Measurements from ENCODE around the gene SH3RF2. TPM values are rescaled to one million over a fixed set of nuclear protein-coding genes. Genes with fewer than 3 reads are reported as not detected.

SH3RF2 gene
- total and polyA plus RNA-seq, 2 experiments from 2014 or later: 35.1 to 35.4 TPM

DNA sequence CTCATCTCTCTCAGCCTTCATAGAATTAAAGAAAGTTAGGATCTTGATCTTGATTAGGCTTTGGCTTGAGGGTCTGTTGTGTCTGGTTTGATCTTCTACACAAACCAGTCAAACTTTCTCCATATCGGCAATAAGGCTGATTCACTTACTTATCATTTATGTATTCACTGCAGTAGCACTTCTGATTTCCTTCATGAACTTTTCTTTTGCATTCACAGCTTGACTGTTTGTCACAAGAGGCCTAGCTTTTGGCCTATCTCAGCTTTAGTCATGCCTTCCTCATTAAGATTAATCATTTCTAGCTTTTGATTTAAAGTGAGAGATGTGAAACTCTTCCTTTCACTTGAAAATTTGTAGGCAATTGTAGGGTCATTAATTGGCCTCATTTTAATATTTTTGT is 62.8 kb downstream of the SH3RF2 start:
- H3K9me3 ChIP-seq (ENCODE audit: low read depth): no peaks in the 10 kb centered on the region
- no peak overlapping the region for H3K27ac ChIP-seq
- TF ChIP-seq EZH2 (IDR thresholded peaks at IDR 0.05; ENCODE audit: borderline replicate concordance): no peak
- TF ChIP-seq CTCF (IDR thresholded peaks at IDR 0.05; ENCODE audit: poor library complexity): no peak
- TF ChIP-seq EZH2phosphoT487 (IDR thresholded peaks at IDR 0.05; ENCODE audit: low read depth, severe bottlenecking, unreplicated experiment): no peak
- H2AFZ ChIP-seq: no peak overlapping the region
- H4K20me1 ChIP-seq (ENCODE audit: insufficient read depth, poor library complexity, severe bottlenecking): no peaks in the 10 kb centered on the region
- no peaks in the 10 kb centered on the region for H3K4me1 ChIP-seq (ENCODE audit: insufficient read depth)
- 92% methylated on average over 1 of the region's 1 CpG for WGBS (ENCODE audit: low lambda C conversion rate, missing lambda C conversion rate)
- H3K4me3 ChIP-seq: no peak overlapping the region
- no peak for DNase-seq (ENCODE audit: low spot score)
- H3K27me3 ChIP-seq: no peaks in the 10 kb centered on the region
- H3K79me2 ChIP-seq: peaks cover 21% of the 10 kb centered on the region
- H3K36me3 ChIP-seq (replicated peaks; ENCODE audit: insufficient read depth, low read depth): no peaks in the 10 kb centered on the region
- no peaks in the 10 kb centered on the region for H3K9me2 ChIP-seq (replicated peaks; ENCODE audit: insufficient read depth)
- H3K4me2 ChIP-seq: no peak overlapping the region

DNA sequence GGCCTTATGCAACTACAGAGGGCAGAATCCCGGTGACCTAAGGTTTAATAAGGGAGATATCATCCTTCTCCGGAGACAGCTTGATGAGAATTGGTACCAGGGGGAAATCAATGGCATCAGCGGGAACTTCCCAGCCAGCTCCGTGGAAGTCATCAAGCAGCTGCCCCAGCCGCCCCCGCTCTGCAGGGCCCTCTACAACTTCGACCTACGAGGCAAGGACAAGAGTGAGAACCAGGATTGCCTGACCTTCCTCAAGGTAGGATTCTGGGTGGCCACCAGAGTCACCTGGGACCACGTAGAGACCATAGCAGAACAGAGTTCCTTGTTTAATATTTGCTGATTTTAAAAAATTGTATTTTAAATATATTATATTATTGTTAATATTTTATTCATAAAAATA is 63.7 kb downstream of the SH3RF2 start:
- no peaks in the 10 kb centered on the region for H3K36me3 ChIP-seq (replicated peaks; ENCODE audit: insufficient read depth, low read depth)
- H3K27me3 ChIP-seq: no peaks in the 10 kb centered on the region
- H2AFZ ChIP-seq: no peak overlapping the region
- no peak overlapping the region for H3K4me2 ChIP-seq
- no peaks in the 10 kb centered on the region for H3K9me2 ChIP-seq (replicated peaks; ENCODE audit: insufficient read depth)
- H3K4me1 ChIP-seq (ENCODE audit: insufficient read depth): no peaks in the 10 kb centered on the region
- no peak overlapping the region for H3K4me3 ChIP-seq
- no peak overlapping the region for H3K27ac ChIP-seq
- 96% methylated on average over 9 of the region's 9 CpGs for WGBS (ENCODE audit: low lambda C conversion rate, missing lambda C conversion rate)
- H4K20me1 ChIP-seq (ENCODE audit: insufficient read depth, poor library complexity, severe bottlenecking): no peaks in the 10 kb centered on the region
- TF ChIP-seq CTCF (IDR thresholded peaks at IDR 0.05; ENCODE audit: poor library complexity) (no peak), EZH2phosphoT487 (IDR thresholded peaks at IDR 0.05; ENCODE audit: low read depth, severe bottlenecking, unreplicated experiment) (no peak), EZH2 (IDR thresholded peaks at IDR 0.05; ENCODE audit: borderline replicate concordance) (no peak)
- H3K9me3 ChIP-seq (ENCODE audit: low read depth): no peaks in the 10 kb centered on the region
- H3K79me2 ChIP-seq: peaks cover 21% of the 10 kb centered on the region
- DNase-seq (ENCODE audit: low spot score): no peak

- no peak overlapping the region for H3K4me3 ChIP-seq
Measured at GRCh38 chr5:146001544-146002190, 65.3 kb downstream of the SH3RF2 start.

GRCh38 chr5:146002491-146002890 is 66.1 kb downstream of the SH3RF2 start:
- TF ChIP-seq EZH2phosphoT487 (IDR thresholded peaks at IDR 0.05; ENCODE audit: low read depth, severe bottlenecking, unreplicated experiment) (no peak), EZH2 (IDR thresholded peaks at IDR 0.05; ENCODE audit: borderline replicate concordance) (no peak), CTCF (IDR thresholded peaks at IDR 0.05; ENCODE audit: poor library complexity) (no peak)
- no peaks in the 10 kb centered on the region for H3K9me2 ChIP-seq (replicated peaks; ENCODE audit: insufficient read depth)
- no peaks in the 10 kb centered on the region for H3K4me1 ChIP-seq (ENCODE audit: insufficient read depth)
- no peak overlapping the region for H3K4me2 ChIP-seq
- no peaks in the 10 kb centered on the region for H4K20me1 ChIP-seq (ENCODE audit: insufficient read depth, poor library complexity, severe bottlenecking)
- H3K27ac ChIP-seq: no peak overlapping the region
- whole genome bisulfite sequencing (ENCODE audit: low lambda C conversion rate, missing lambda C conversion rate): 93% methylated on average over 7 of the region's 7 CpGs
- no peaks in the 10 kb centered on the region for H3K27me3 ChIP-seq
- DNase-seq (ENCODE audit: low spot score): no peak
- H2AFZ ChIP-seq: no peak overlapping the region
- no peak overlapping the region for H3K4me3 ChIP-seq
- no peaks in the 10 kb centered on the region for H3K9me3 ChIP-seq (ENCODE audit: low read depth)
- no peaks in the 10 kb centered on the region for H3K36me3 ChIP-seq (replicated peaks; ENCODE audit: insufficient read depth, low read depth)
- peaks cover 21% of the 10 kb centered on the region for H3K79me2 ChIP-seq

More at GRCh38 chr5:146001544-146002190, 65.3 kb downstream of the SH3RF2 start:
- DNase-seq (ENCODE audit: low spot score): no peak
- no peaks in the 10 kb centered on the region for H3K9me2 ChIP-seq (replicated peaks; ENCODE audit: insufficient read depth)
- TF ChIP-seq EZH2phosphoT487 (IDR thresholded peaks at IDR 0.05; ENCODE audit: low read depth, severe bottlenecking, unreplicated experiment) (no peak), EZH2 (IDR thresholded peaks at IDR 0.05; ENCODE audit: borderline replicate concordance) (no peak)
- no peak overlapping the region for H3K4me2 ChIP-seq
- no peaks in the 10 kb centered on the region for H3K36me3 ChIP-seq (replicated peaks; ENCODE audit: insufficient read depth, low read depth)
- H3K79me2 ChIP-seq: peaks cover 21% of the 10 kb centered on the region
- no peak overlapping the region for H2AFZ ChIP-seq
- no peaks in the 10 kb centered on the region for H3K27me3 ChIP-seq
- WGBS (ENCODE audit: low lambda C conversion rate, missing lambda C conversion rate): 95% methylated on average over 5 of the region's 5 CpGs
- no peaks in the 10 kb centered on the region for H3K9me3 ChIP-seq (ENCODE audit: low read depth)
- H4K20me1 ChIP-seq (ENCODE audit: insufficient read depth, poor library complexity, severe bottlenecking): no peaks in the 10 kb centered on the region
- H3K27ac ChIP-seq: no peak overlapping the region
- H3K4me1 ChIP-seq (ENCODE audit: insufficient read depth): no peaks in the 10 kb centered on the region
